Measurements from ENCODE around the gene SYNGR1.

The SYNGR1 gene, protein sequence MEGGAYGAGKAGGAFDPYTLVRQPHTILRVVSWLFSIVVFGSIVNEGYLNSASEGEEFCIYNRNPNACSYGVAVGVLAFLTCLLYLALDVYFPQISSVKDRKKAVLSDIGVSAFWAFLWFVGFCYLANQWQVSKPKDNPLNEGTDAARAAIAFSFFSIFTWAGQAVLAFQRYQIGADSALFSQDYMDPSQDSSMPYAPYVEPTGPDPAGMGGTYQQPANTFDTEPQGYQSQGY
- 3.0 to 20.4 (median 8.7) reads per million in 17 experiments for total RNA-seq

GRCh38 chr22:39349967-39350726, at the start of gene SYNGR1:
Gene SYNGR1, plus strand, starts transcription at chr22:39349991. Its CDS starts 20 bp downstream, at chr22:39350011.
- DNase-seq: peak in 1 of 4 experiments; percentile 51

- peak; percentile 89 to 93 (median 91) for DNase-seq
These were observed 49.5 kb upstream of the SYNGR1 start for GRCh38 chr22:39300186-39300830.

DNA sequence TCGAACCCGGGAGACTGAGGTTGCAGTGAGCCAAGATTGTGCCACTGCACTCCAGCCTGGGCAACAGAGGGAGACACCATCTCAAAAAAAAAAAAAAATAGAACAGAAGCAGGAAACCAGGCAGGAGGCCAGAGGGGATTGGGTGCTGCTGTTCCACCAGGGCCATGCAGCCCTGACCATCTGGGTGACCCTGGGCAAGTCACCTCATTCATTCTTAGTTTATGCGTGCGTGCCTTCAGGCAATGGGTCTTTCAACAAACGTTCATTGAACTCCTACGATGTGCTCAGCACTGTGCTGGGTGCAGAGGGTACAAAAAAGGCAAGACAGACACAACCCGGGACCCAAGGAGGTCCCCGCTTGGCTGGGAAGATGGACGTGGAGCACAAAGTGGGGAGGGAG, 48.7 kb upstream of the SYNGR1 start:
- no peak for DNase-seq

DNA sequence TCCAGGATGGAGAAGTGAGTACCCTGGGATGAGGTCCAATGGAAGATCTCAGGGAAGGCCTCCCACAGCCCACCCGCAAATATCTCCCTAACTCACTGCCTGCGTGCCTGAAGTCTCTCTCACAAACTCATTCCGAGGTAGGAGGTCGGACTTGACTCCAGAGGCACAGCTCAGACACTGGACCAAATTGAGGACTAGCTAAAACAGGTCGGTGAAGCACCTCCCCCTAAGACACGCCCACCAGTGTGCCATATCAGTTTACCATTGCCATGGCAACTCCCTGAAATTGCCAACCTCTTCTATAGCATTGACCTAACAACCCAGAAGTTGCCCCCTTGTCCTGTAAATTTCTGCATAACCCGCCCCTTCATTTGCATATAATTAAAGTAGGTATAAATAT, 47.9 kb upstream of the SYNGR1 start:
- no peak for DNase-seq

GRCh38 chr22:39302431-39302960, 47.3 kb upstream of the SYNGR1 start:
- no peak for DNase-seq

DNA sequence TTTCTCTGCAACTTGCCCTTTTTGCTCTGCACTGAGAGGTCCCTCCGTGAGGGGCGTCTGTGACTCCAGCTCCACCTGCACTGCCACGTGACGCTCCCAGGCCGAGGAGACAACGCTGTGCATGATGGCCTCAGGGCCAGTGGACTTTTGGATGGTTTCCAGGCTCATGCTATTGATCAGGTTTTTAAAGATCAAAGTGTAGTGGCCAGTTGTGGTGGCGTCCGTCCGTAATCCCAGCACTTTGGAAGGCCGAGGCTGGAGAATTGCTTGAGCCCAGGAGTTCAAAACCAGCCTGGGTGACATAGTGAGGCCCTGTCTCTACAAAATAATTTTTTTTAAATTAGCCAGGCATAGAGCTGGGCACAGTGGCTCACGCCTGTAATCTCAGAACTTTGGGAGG, 46.4 kb upstream of the SYNGR1 start:
- DNase-seq: no peak

- DNase-seq: no peak
These were observed 45.7 kb upstream of the SYNGR1 start for GRCh38 chr22:39303892-39304671.

- peak; percentile 48 to 78 (median 63) for DNase-seq
These were observed 43.1 kb upstream of the SYNGR1 start for GRCh38 chr22:39306456-39307361.

GRCh38 chr22:39308614-39309363, 41.0 kb upstream of the SYNGR1 start:
- peak; percentile 85 to 93 (median 90) for DNase-seq

DNA sequence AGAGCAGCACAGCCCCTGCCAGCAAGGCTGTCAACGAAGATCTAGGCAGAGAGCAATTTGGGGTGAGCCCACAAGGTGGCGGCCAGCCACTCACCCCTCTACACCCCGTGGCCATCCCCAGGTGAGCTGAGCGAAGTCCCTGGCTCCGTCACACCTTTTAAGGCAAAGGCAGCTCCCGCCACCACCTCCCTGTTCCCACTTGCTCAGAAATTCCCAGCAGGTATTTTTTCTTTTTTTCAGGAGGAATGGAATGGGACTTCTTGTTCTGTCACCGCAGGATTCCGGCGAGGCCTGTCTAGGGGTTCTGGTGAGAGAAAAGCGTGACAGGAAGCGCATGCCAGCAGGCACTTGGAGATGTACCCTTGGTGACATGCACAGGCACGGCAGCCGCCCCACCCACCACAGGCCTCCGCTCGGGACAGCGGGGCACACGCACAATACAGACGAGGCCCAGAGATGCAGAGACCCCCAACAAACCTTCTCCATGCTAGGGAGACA, 40.4 kb upstream of the SYNGR1 start:
- no peak for DNase-seq

GRCh38 chr22:39309881-39310714, 39.7 kb upstream of the SYNGR1 start:
- DNase-seq: peak in 3 of 4 experiments; percentile 50 to 54 (median 54)

DNA sequence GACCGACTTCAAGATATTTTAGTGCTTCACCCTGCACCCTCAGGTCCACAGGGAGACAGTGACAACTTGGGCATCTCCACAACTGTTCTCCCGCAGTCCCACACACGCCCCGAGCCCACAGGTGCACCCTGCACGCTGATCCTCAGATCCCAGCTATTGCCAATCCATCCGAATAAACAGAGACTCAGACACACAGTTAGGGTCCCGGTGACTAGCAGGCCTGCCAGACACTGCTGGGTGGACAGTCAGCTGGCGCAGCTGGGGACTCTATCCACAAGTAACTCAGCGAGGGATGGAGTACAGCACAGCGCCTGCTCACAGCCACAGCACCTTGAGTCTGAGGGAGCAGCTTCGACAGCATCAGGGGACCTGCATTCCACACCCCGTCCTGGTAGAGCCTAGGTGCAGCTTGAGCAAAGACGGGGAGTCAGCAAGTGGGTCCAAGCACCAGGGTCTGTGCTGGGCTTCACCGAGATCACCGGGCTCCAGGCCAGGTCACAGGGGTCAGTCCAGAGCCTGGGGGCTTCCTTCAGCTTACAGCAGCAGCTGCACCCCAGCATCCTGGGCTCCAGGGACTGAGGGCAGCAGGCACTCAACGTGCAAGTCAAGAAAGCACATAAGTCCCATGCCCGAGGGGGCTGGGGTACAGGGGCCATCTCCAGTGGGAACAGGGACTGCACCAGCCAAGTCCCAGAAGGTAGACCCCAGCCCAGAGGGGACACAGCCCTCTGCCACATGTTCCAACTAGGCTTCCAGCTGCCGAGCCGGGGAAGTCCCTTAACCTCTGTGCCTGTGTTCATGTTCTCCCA, 38.0 kb upstream of the SYNGR1 start:
- no peak for DNase-seq

DNA sequence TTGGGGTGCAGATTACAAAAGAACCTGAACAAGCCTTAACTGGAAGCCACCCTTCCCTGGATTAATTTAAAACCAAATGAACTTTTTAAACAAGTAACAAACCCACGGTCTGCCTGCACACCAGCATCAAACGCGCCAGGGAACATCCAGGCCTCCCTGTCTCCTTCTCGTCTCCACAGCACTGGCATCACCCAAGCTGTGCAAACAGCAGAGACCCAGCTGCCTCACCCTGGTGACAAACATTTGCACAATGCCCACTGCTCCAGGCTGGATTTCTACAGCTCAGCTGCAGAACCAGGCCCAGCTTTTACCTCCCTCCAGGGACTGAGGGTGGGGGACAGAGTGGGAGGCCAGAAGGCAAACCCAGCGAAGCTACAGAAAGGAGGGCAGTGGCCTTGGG, 37.4 kb upstream of the SYNGR1 start:
- DNase-seq: no peak

DNA sequence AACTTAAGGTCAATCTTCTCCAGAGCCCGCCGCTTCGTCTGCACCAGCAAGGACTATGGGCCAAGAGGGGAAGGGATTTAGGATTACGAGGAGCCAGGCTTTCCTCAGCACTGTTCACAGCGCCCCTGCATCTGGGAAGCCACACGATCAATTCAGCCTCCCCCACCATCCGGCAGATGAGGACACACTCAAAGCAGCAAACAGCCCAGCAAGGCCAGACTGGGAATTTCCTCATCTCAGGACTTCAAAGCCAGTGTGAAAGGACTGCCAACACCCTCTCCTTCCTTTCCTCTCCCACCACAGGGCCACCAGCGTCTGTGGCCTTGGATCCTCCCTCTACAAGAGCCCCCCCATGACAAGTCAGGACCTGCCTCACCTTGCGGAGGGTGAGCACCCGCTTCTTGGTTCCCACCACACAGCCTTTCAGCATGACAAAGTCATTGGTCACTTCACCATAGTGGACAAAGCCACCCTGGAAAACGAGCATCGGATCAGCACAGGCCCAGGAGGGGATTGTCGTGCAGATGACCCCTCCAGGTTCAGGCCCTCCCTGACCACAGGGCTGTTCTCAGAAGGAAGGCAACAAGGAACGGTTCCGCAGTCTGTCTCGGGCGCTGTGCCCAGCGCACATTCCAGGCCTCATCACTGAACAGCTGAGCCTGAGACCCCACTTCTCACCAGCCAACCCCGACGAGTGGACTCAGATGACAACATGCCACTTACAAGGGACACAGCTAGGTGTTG, 36.4 kb upstream of the SYNGR1 start:
- no peak for DNase-seq

- DNase-seq: no peak
These were observed 35.4 kb upstream of the SYNGR1 start for GRCh38 chr22:39314251-39314971.

DNA sequence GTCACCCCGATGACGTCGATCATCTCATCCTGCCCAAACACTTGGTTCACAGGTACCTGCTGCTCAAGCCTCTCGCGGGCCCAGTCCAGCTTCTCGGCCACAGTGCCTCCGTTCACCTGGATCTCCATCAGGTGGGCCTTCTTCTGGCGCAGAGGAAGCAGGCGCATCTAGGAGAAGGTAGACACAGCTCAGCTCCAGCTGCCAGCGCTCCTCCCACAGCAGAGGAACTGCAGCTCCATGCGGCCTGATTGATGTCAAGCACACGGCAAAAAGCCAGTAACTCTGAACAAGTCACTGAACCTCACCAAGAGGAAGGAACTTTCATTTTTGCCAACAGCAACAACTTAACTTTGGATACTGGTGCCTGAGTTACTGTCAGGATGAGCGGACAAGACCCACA, 34.4 kb upstream of the SYNGR1 start:
- no peak for DNase-seq

GRCh38 chr22:39316440-39317083, 33.2 kb upstream of the SYNGR1 start:
- peak; percentile 88 to 93 (median 92) for DNase-seq

All from suppressor macrophage (primary cell).